Stomach smooth muscle (tissue), 2 donors: ENCODE measurements around the gene IQUB.
"Not testable (repeated sequence)": the region's sequence is repeated elsewhere in the genome, so short reads cannot be mapped to it uniquely, and the experiment has no call there.

Experiments used
- H3K27ac ChIP-seq: one replicate; pipeline ENCODE4 v1.7.0; 2013; ENCODE audit warnings: mild to moderate bottlenecking, low read length, inconsistent platforms
- H3K27me3 ChIP-seq, 2 donors: one replicate each; pipeline ENCODE4 v1.7.0; 2013; ENCODE audit warnings: low read length in 2 of 2; ENCODE audit not compliant: insufficient read depth in 2 of 2, control insufficient read depth in 1 of 2
- H3K36me3 ChIP-seq, 2 donors: one replicate each; pipeline ENCODE4 v1.7.0; 2013; ENCODE audit warnings: low read length in 2 of 2; ENCODE audit not compliant: control insufficient read depth in 2 of 2, insufficient read depth in 2 of 2
- H3K4me1 ChIP-seq: one replicate; pipeline ENCODE4 v1.7.0; 2013; ENCODE audit warnings: low read length; ENCODE audit not compliant: control insufficient read depth, insufficient read depth
- H3K4me3 ChIP-seq, 2 donors: one replicate each; pipeline ENCODE4 v1.7.0; 2013; ENCODE audit warnings: low read length in 2 of 2
- H3K9ac ChIP-seq, 2 donors: one replicate each; pipeline ENCODE4 v1.7.0; 2013; ENCODE audit warnings: low read length in 2 of 2, mild to moderate bottlenecking in 1 of 2
- H3K9me3 ChIP-seq, 2 donors: one replicate each; pipeline ENCODE4 v1.7.0; 2013; ENCODE audit warnings: low read length in 2 of 2; ENCODE audit not compliant: control insufficient read depth in 2 of 2
- donor health status: healthy.
- donor health status: Pancreatic carcinoma.

The IQUB gene

DNA sequence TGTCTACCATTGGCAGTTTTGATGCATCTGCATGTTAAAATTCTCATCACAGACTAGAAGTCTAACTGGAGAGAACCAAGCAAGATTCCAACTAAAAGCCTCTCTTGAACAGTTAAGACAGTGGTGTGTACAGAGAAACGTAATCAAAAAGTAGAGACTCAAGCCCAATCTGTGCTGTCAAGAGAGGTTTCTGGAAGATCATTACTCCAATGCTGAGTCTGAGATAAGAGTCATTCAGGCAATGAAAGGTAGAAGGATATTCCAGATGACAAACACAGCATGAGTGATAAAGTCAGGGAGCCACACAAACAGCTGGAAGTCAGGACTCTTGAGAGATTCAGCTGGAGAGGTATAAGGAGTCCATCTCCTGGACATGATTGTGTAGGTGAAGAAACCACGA, 48.7 kb downstream of the IQUB start:
- Histone ChIP-seq H3K9ac (no peak overlapping the region), H3K27ac (no peak overlapping the region), H3K9me3 (no peaks in the 10 kb centered on the region), H3K4me3 (no peak overlapping the region), H3K27me3 (no peaks in the 10 kb centered on the region), H3K36me3 (no peaks in the 10 kb centered on the region), H3K4me1 (no peaks in the 10 kb centered on the region)

DNA sequence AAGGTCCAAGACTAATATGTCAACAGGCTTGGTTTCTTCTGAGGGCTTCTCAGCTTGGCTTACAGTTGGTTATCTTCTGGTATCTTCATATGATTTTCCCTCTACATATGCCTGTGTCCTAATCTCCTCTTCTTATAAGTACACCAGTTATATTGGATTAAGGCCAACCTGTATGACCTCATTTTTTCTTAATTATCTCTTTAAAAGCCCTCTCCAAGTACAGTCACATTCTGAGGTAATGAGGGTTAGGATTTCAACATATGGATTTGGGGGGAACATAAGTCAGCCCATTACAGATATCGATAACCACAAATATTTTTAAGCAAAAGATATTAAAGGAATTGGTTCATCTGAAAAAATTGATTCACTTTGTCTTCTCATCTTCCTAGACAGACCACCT, 49.2 kb downstream of the IQUB start:
- H3K4me1 ChIP-seq, result no peaks in the 10 kb centered on the region
- H3K9ac ChIP-seq, result no peak overlapping the region

DNA sequence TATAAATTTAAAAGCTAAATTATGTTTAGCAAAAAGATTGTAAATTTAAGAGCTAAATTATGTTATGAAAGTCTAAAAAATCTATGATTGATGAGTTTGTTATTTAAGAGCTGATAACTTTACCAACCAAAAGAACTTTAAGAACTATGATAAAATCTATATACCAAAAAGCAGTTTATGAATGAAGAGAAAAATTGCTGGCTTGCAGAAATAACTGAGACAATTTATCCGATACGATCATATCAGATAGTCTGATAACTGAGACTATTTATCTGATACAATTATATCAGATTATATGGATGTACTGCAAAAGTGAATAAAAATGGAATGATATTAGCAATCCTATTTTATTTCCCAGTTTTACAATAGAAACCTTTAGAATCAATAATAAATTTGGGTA, 50.2 kb downstream of the IQUB start:
- H3K27me3 ChIP-seq, result no peaks in the 10 kb centered on the region
- no peak overlapping the region for H3K27ac ChIP-seq
- H3K4me1 ChIP-seq, result no peaks in the 10 kb centered on the region
- no peak overlapping the region for H3K9ac ChIP-seq
- no peaks in the 10 kb centered on the region for H3K36me3 ChIP-seq
- H3K9me3 ChIP-seq, result no peaks in the 10 kb centered on the region
- no peak overlapping the region for H3K4me3 ChIP-seq

More for the DNA sequence above, 49.2 kb downstream of the IQUB start:
- Histone ChIP-seq H3K27ac (no peak overlapping the region), H3K27me3 (no peaks in the 10 kb centered on the region), H3K4me3 (no peak overlapping the region), H3K9me3 (no peaks in the 10 kb centered on the region), H3K36me3 (no peaks in the 10 kb centered on the region)

DNA sequence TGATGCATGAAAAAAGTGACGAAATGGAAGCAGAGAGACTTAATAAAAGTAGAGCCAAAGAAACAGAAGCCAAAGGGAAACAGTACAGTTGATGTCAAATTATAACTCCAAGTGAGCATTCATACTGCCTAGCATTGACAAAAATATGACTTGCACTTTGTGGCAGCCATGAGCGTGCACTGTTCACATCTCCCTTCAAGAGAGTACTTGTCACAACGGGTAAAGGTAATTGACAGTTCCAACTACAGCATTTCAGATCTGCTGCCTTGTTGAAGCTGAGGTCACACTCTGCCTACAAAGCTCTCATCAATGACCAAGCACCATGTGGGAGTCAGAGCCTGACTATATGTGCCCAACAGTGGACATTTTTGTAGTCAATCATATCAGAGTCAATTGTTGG, 54.3 kb downstream of the IQUB start:
- no peaks in the 10 kb centered on the region for H3K4me1 ChIP-seq
- H3K36me3 ChIP-seq, result no peaks in the 10 kb centered on the region

DNA sequence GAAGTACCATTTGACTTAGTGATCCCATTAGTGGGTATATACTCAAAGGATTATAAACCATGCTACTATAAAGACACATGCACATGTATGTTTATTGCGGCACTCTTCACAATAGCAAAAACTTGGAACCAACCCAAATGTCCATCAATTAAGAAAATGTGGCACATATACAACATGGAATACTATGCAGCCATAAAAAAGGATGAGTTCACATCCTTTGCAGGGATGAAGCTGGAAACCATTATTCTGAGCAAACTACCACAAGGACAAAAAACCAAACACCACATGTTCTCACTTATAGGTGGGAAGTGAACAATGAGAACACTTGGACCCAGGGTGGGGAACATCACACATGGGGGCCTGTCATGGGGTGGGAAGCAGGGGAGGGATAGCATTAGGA, 56.3 kb downstream of the IQUB start:
- not testable (repeated sequence) for H3K9me3 ChIP-seq, H3K9ac ChIP-seq, H3K4me1 ChIP-seq, H3K27me3 ChIP-seq, H3K4me3 ChIP-seq, H3K36me3 ChIP-seq, H3K27ac ChIP-seq

More for the DNA sequence above, 54.3 kb downstream of the IQUB start:
- Histone ChIP-seq H3K27ac (no peak overlapping the region), H3K4me3 (no peak overlapping the region), H3K27me3 (no peaks in the 10 kb centered on the region), H3K9ac (no peak overlapping the region), H3K9me3 (no peaks in the 10 kb centered on the region)

DNA sequence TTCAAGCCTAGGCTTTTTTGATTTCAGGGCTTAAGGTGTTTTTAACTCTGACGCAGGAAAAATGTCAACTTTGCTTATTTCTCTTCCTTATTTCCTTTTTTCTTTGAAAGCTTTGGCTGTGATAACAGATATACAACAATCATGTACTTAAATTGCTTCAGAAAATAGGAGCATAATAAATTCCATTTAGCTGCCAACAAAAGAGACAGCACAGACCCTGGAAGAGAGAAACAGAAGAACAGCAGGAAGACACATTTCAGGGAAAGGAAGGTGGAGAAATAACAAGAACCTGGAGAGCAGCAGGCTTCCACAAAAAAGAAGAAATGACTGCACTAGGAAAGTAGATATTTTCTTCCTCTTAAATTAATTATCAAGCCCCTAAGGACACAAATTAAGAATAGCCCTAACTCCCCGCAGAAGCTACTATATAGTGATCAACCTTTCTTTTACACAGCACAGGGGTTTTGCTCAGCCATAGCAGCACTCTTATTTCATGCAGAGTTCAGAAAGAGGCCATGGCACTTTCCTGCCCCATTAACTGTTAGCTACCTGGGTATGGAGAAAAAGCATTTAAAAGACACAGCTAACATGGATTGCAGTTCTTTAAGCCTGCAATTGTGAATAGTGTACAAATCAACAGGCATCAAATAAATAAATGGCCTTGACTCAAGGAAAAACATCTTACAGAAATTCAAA, 61.5 kb downstream of the IQUB start:
- Histone ChIP-seq H3K9me3 (no peaks in the 10 kb centered on the region), H3K36me3 (no peaks in the 10 kb centered on the region), H3K4me3 (no peak overlapping the region), H3K4me1 (no peaks in the 10 kb centered on the region), H3K27me3 (no peaks in the 10 kb centered on the region), H3K9ac (no peak overlapping the region), H3K27ac (no peak overlapping the region)

DNA sequence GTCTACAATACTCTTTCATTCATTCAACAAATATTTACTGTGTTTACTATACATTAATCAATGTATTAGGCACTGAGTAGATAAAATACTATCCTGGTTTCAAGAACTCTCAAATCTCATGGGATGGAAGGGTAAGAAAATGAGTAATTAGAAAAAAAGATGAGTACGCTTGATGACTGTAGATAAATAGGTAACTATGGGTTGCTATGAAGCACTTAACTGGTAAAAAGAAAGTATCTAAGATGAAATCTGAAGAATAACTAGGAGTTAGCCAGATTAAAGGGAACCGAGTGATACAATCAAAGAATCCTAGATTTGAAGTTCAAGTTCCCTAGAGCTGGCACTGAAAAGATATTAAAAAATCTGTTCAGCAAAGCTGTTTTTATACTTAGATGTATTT, 62.1 kb downstream of the IQUB start:
- Histone ChIP-seq H3K36me3 (no peaks in the 10 kb centered on the region), H3K4me3 (no peak overlapping the region), H3K4me1 (no peaks in the 10 kb centered on the region), H3K9me3 (no peaks in the 10 kb centered on the region), H3K27me3 (no peaks in the 10 kb centered on the region), H3K9ac (no peak overlapping the region), H3K27ac (no peak overlapping the region)

DNA sequence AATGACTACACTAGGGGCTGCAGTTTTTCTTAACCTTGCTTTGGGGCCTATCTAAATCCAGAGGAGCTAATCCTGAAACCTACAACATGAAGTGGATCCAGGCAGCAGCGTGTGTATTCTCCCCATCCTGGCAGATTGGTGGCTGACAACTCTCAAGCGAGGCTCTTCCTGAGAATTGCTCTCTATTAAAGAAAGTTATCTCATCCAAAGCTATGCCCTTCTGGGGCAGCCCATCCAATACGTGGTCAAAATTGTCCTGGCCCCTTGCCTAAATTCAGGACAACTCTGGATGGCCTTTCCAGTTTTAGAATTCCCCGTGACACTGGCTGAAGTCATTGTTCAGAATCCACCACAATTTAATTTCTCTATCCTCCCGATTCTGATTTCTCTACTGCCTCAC, 66.1 kb downstream of the IQUB start:
- H3K9ac ChIP-seq, result no peak overlapping the region
- H3K4me1 ChIP-seq, result no peaks in the 10 kb centered on the region
- no peaks in the 10 kb centered on the region for H3K9me3 ChIP-seq
- no peaks in the 10 kb centered on the region for H3K27me3 ChIP-seq
- H3K27ac ChIP-seq, result no peak overlapping the region
- H3K36me3 ChIP-seq, result no peaks in the 10 kb centered on the region
- H3K4me3 ChIP-seq, result no peak overlapping the region

DNA sequence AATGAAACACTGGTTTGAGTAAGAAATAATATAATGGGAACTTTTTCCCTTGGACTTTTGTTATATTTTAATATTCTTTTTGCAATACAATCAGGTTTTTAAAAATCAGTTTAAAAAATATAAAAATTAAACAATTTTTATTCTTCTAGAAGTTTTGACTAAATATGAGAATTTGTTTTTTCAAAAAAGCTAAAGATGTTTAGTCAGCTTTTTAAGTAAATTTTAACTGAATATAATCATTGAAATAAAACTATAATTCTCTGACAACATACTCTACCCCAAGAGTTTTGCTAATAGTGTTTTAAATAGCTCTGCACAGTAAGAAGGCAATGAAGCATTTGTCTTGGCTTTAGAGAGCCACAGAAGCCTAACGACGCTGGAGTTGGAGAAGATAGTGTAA, 70.5 kb downstream of the IQUB start:
- H3K36me3 ChIP-seq, result no peaks in the 10 kb centered on the region

DNA sequence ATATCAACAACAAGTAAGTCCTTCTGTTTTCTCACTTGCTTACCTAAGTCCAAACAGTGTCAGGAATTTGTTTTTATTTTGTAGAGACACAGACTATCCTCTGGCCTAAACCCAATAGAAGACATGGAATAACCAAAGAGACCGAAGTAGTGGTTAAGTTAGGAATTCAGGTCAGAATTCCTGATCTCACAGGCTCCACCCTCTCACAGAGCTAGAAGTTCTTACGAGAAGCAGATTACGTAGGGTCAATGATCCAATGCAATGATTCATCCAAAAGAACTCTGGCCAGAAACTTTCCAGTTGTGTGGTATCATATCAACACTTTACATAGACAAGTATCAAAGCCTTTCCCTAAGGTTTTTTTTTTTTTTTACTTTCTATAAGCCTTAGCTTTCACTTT, 73.8 kb downstream of the IQUB start:
- H3K9me3 ChIP-seq, result no peaks in the 10 kb centered on the region
- no peaks in the 10 kb centered on the region for H3K27me3 ChIP-seq
- H3K36me3 ChIP-seq, result no peaks in the 10 kb centered on the region
- no peak overlapping the region for H3K9ac ChIP-seq
- H3K4me3 ChIP-seq, result no peak overlapping the region
- no peak overlapping the region for H3K27ac ChIP-seq
- no peaks in the 10 kb centered on the region for H3K4me1 ChIP-seq

More for the DNA sequence above, 70.5 kb downstream of the IQUB start:
- Histone ChIP-seq H3K27me3 (no peaks in the 10 kb centered on the region), H3K9me3 (no peaks in the 10 kb centered on the region), H3K9ac (no peak overlapping the region), H3K27ac (no peak overlapping the region), H3K4me3 (no peak overlapping the region), H3K4me1 (no peaks in the 10 kb centered on the region)

DNA sequence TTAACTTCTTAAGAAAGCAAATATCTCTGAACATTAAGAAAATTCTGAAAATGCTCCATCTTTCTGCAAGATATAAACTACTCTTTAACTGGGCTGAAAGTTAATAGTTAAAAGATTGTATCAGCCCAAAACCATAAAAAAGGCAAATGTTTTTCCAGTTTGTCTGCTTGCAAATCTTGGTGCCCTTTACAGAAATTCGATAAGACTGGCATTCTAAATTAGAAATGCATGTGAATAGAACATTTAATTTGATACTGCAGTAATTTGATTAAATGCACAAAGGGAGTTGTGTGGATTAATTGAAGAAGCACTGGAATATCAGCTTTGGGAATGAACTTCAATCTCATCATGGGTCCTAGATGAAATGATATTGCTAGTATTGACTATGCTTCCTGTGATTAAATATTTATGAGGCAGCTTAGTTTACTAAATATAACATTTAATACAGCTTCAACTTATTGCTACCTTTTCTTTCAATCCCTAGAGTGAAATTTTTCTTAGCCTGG, 78.4 kb downstream of the IQUB start:
- Histone ChIP-seq H3K27ac (no peak overlapping the region), H3K27me3 (no peaks in the 10 kb centered on the region), H3K4me3 (no peak overlapping the region), H3K9ac (no peak overlapping the region), H3K36me3 (no peaks in the 10 kb centered on the region), H3K4me1 (no peaks in the 10 kb centered on the region), H3K9me3 (no peaks in the 10 kb centered on the region)
